ENCODE measurements around the gene MAPK8.

Gene MAPK8

GRCh38 chr10:48464871-48465736 lies 158.6 kb downstream of the MAPK8 start:
- Histone ChIP-seq H3K36me3 (no peaks in the 10 kb centered on the region), H3K4me1 (ENCODE audit: control insufficient read depth in 1 of 2, insufficient read depth in 1 of 2, low read depth in 1 of 2, low read length in 1 of 2) (no peaks in the 10 kb centered on the region), H3K27me3 (peaks cover 15% of the 10 kb centered on the region), H3K27ac (no peak overlapping the region), H3K9me3 (no peaks in the 10 kb centered on the region), H3K4me3 (ENCODE audit: low read depth in 1 of 2, low read length in 1 of 2) (no peak overlapping the region)
- TF ChIP-seq CTCF (IDR thresholded peaks at IDR 0.05), result no peak

- no peaks in the 10 kb centered on the region for H3K4me1 ChIP-seq (ENCODE audit: control insufficient read depth in 1 of 2, insufficient read depth in 1 of 2, low read depth in 1 of 2, low read length in 1 of 2)
- H3K36me3 ChIP-seq, result no peaks in the 10 kb centered on the region
- no peak overlapping the region for H3K4me3 ChIP-seq (ENCODE audit: low read depth in 1 of 2, low read length in 1 of 2)
- no peak overlapping the region for H3K27ac ChIP-seq
- peaks cover 15% of the 10 kb centered on the region for H3K27me3 ChIP-seq
- no peaks in the 10 kb centered on the region for H3K9me3 ChIP-seq
- no peak for TF ChIP-seq CTCF (IDR thresholded peaks at IDR 0.05)
Measured at GRCh38 chr10:48465860-48466521, 159.5 kb downstream of the MAPK8 start.

GRCh38 chr10:48466611-48467240 lies 160.2 kb downstream of the MAPK8 start:
- Histone ChIP-seq H3K27ac (no peak overlapping the region), H3K4me3 (ENCODE audit: low read depth in 1 of 2, low read length in 1 of 2) (no peak overlapping the region), H3K9me3 (no peaks in the 10 kb centered on the region), H3K27me3 (peaks cover 15% of the 10 kb centered on the region), H3K4me1 (ENCODE audit: control insufficient read depth in 1 of 2, insufficient read depth in 1 of 2, low read depth in 1 of 2, low read length in 1 of 2) (no peaks in the 10 kb centered on the region), H3K36me3 (no peaks in the 10 kb centered on the region)
- no peak for TF ChIP-seq CTCF (IDR thresholded peaks at IDR 0.05)

GRCh38 chr10:48467669-48468068 lies 161.2 kb downstream of the MAPK8 start:
- no peaks in the 10 kb centered on the region for H3K4me1 ChIP-seq (ENCODE audit: control insufficient read depth in 1 of 2, insufficient read depth in 1 of 2, low read depth in 1 of 2, low read length in 1 of 2)
- no peaks in the 10 kb centered on the region for H3K9me3 ChIP-seq
- peaks cover 15% of the 10 kb centered on the region for H3K27me3 ChIP-seq
- H3K27ac ChIP-seq, result no peak overlapping the region
- no peak overlapping the region for H3K4me3 ChIP-seq (ENCODE audit: low read depth in 1 of 2, low read length in 1 of 2)
- no peak for TF ChIP-seq CTCF (IDR thresholded peaks at IDR 0.05)
- H3K36me3 ChIP-seq, result no peaks in the 10 kb centered on the region

GRCh38 chr10:48468130-48468790 lies 161.8 kb downstream of the MAPK8 start:
- no peak for TF ChIP-seq CTCF (IDR thresholded peaks at IDR 0.05)
- Histone ChIP-seq H3K4me1 (ENCODE audit: control insufficient read depth in 1 of 2, insufficient read depth in 1 of 2, low read depth in 1 of 2, low read length in 1 of 2) (no peaks in the 10 kb centered on the region), H3K27ac (no peak overlapping the region), H3K36me3 (no peaks in the 10 kb centered on the region), H3K4me3 (ENCODE audit: low read depth in 1 of 2, low read length in 1 of 2) (no peak overlapping the region), H3K27me3 (peaks cover 15% of the 10 kb centered on the region), H3K9me3 (no peaks in the 10 kb centered on the region)
